HG02642 (cell line): ENCODE measurements around the gene TRIO.

Experiments used
- ATAC-seq: cut with Tn5 transposase; IDR thresholded peaks from one replicate; pipeline ENCODE4 v1.9.1; 2021; ENCODE audit warnings: mild to moderate bottlenecking; ENCODE audit not compliant: unreplicated experiment, poor library complexity

The TRIO gene

GRCh38 chr5:14201325-14202045, 58.3 kb downstream of the TRIO start:
- no peak for ATAC-seq

GRCh38 chr5:14202462-14202861, 59.3 kb downstream of the TRIO start:
- no peak for ATAC-seq

GRCh38 chr5:14204011-14204670, 61.0 kb downstream of the TRIO start:
- no peak for ATAC-seq

GRCh38 chr5:14204785-14205321, 61.7 kb downstream of the TRIO start:
- no peak for ATAC-seq

- ATAC-seq, result no peak
Observed at GRCh38 chr5:14206028-14206725, 63.0 kb downstream of the TRIO start.

- peak; percentile 22 for ATAC-seq
Observed at GRCh38 chr5:14207428-14207827, 64.3 kb downstream of the TRIO start.

GRCh38 chr5:14208071-14209021, 65.2 kb downstream of the TRIO start:
- peak; percentile 59 for ATAC-seq

GRCh38 chr5:14209222-14209822, 66.2 kb downstream of the TRIO start:
- peak; percentile 14 for ATAC-seq

- no peak for ATAC-seq
Observed at GRCh38 chr5:14209836-14210235, 66.7 kb downstream of the TRIO start.

- no peak for ATAC-seq
Observed at GRCh38 chr5:14210729-14211128, 67.6 kb downstream of the TRIO start.

- peak; percentile 52 for ATAC-seq
Observed at GRCh38 chr5:14211818-14212803, 69.0 kb downstream of the TRIO start.

- peak; percentile 32 for ATAC-seq
Observed at GRCh38 chr5:14212838-14213237, 69.7 kb downstream of the TRIO start.

GRCh38 chr5:14213253-14213652, 70.1 kb downstream of the TRIO start:
- ATAC-seq, result no peak

- peak; percentile 25 for ATAC-seq
Observed at GRCh38 chr5:14213813-14214585, 70.9 kb downstream of the TRIO start.

GRCh38 chr5:14215901-14216300, 72.8 kb downstream of the TRIO start:
- no peak for ATAC-seq

- ATAC-seq, result no peak
Observed at GRCh38 chr5:14216372-14216771, 73.2 kb downstream of the TRIO start.

- ATAC-seq, result no peak
Observed at GRCh38 chr5:14216902-14217301, 73.8 kb downstream of the TRIO start.

- no peak for ATAC-seq
Observed at GRCh38 chr5:14217587-14217986, 74.4 kb downstream of the TRIO start.
